NT2/D1 (cell line): Measurements from ENCODE around the gene QKI.

Source experiments
- YY1 ChIP-seq: IDR thresholded peaks from 2 replicates; pipeline ENCODE4 v1.6.1; 2011; ENCODE audit not compliant: insufficient read length, insufficient read depth
- ZNF274 ChIP-seq: IDR thresholded peaks from 2 replicates; pipeline ENCODE4 v1.6.1; 2011; ENCODE audit warnings: mild to moderate bottlenecking, low read depth, low read length

DNA sequence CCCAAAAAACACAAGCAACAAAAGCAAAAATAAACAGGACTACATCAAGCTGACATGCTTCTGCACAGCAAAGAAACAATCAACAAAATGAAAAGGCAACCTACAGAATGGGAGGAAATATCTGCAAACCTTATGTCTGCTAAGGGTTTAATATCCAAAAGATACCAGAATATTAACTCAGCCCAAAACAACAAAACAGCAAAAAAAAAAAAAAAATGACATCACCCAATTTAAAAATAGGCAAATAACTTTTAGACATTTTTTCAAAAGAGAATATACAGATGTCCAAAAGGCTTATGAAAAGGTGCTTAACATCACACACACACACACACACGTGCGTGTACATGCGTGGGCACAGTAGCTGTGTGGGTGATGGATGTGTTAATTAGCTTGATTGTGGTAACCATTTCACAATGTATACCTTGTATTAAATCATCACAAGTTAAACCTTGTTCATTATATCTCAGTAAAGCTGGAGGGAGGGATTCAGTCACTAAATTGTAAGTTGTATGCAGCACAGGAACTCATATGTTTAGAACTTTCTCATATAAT, 52.4 kb downstream of the QKI start:
- no peak for TF ChIP-seq ZNF274
- TF ChIP-seq YY1: no peak
